Muscle layer of colon (tissue), 2 donors: ENCODE measurements around the gene ATIC.

ENCODE experiments used
- H3K27ac ChIP-seq: one replicate; pipeline ENCODE4 v1.7.0; 2013; ENCODE audit warnings: low read depth, mild to moderate bottlenecking, low read length, moderate library complexity
- H3K27me3 ChIP-seq, 2 donors: one replicate each; pipeline ENCODE4 v1.7.0; 2013; ENCODE audit warnings: low read length in 2 of 2, mild to moderate bottlenecking in 2 of 2; ENCODE audit not compliant: insufficient read depth in 2 of 2, control insufficient read depth in 1 of 2
- H3K36me3 ChIP-seq: one replicate; pipeline ENCODE4 v1.7.0; 2013; ENCODE audit warnings: mild to moderate bottlenecking, low read length; ENCODE audit not compliant: insufficient read depth
- H3K4me1 ChIP-seq: one replicate; pipeline ENCODE4 v1.7.0; 2013; ENCODE audit warnings: mild to moderate bottlenecking, low read length; ENCODE audit not compliant: insufficient read depth
- H3K4me3 ChIP-seq, 2 donors: one replicate each; pipeline ENCODE4 v1.7.0; 2013; ENCODE audit warnings: low read length in 2 of 2, low read depth in 1 of 2, mild to moderate bottlenecking in 1 of 2, moderate library complexity in 1 of 2
- H3K9ac ChIP-seq: one replicate; pipeline ENCODE4 v1.7.0; 2013; ENCODE audit warnings: low read length
- H3K9me3 ChIP-seq: one replicate; pipeline ENCODE4 v1.7.0; 2013; ENCODE audit warnings: mild to moderate bottlenecking, low read length
- donor health status: abdominal sarcoma.
- donor health status: Adenocarcinoma of cecum.

Gene ATIC

GRCh38 chr2:215316336-215316735 lies 4.5 kb downstream of the ATIC start:
- Histone ChIP-seq H3K9ac (no peak overlapping the region), H3K27me3 (no peaks in the 10 kb centered on the region), H3K36me3 (peaks cover 14% of the 10 kb centered on the region), H3K9me3 (no peaks in the 10 kb centered on the region), H3K4me3 (no peak overlapping the region), H3K4me1 (peaks cover 4% of the 10 kb centered on the region), H3K27ac (no peak overlapping the region)

DNA sequence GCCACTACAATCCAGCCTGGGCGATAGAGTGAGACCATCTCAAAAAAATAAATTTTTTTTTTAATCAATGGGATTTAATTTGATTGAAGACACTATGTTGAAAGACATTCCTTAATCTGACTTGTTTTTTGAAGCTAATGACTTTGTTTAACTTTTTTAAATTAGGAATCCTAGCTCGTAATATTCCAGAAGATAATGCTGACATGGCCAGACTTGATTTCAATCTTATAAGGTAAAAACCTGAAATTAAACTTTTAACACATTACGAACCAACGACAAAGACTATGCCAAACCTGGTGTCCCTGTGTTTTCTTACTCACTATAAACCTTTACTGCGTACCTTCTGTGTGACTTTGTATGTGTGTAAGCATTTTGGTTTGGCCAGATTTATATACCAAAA lies 7.6 kb downstream of the ATIC start:
- Histone ChIP-seq H3K36me3 (peaks cover 15% of the 10 kb centered on the region), H3K4me1 (peaks cover 3% of the 10 kb centered on the region), H3K9me3 (no peaks in the 10 kb centered on the region), H3K27ac (no peak overlapping the region), H3K27me3 (no peaks in the 10 kb centered on the region), H3K4me3 (no peak overlapping the region), H3K9ac (no peak overlapping the region)

- peaks cover 9% of the 10 kb centered on the region for H3K4me1 ChIP-seq
- H3K36me3 ChIP-seq, result peaks cover 15% of the 10 kb centered on the region
- no peaks in the 10 kb centered on the region for H3K27me3 ChIP-seq
- H3K9me3 ChIP-seq, result no peaks in the 10 kb centered on the region
- no peak overlapping the region for H3K4me3 ChIP-seq
- H3K9ac ChIP-seq, result no peak overlapping the region
- no peak overlapping the region for H3K27ac ChIP-seq
Measured at GRCh38 chr2:215320102-215320501, 8.2 kb downstream of the ATIC start.

DNA sequence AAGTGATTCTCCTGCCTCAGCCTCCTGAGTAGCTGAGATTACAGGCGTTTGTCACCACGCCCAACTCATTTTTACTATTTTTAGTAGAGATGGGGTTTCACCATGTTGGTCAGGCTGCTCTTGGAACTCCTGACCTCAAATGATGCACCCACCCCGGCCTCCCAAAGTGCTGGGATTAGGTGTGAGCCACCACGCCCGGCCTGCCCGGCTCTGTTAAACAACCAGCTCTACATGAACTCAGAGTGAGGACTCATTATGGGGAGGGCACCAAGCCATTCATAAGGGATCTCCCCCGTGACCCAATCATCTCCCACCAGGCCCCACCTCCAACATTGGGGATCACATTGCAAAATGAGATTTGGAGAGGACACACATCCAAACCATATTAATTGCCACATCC lies 8.8 kb downstream of the ATIC start:
- Histone ChIP-seq H3K9ac (no peak overlapping the region), H3K4me1 (peaks cover 10% of the 10 kb centered on the region), H3K4me3 (no peak overlapping the region), H3K36me3 (peaks cover 15% of the 10 kb centered on the region), H3K27ac (no peak overlapping the region), H3K27me3 (no peaks in the 10 kb centered on the region), H3K9me3 (no peaks in the 10 kb centered on the region)

DNA sequence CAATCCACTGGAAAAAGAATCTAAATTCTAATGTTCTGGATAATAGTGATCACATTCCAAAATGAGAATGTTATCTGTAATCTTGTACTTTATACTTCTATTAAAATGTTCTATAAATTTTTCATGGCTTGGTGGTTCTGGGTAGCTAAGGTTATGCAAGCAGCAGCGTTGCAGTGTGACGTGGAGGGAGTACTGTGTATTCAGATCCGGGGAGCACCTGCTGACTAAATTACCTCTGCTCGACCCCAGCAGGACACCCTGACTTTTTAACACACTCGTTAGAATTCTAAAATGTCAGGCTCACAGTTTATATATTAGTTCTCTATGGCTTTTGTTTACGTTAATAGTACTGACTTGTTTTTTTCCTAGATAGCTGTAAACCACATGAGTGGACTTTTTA lies 13.0 kb downstream of the ATIC start:
- H3K27ac ChIP-seq, result no peak overlapping the region
- H3K4me1 ChIP-seq, result peaks cover 10% of the 10 kb centered on the region
- no peak overlapping the region for H3K9ac ChIP-seq
- no peaks in the 10 kb centered on the region for H3K9me3 ChIP-seq
- no peaks in the 10 kb centered on the region for H3K27me3 ChIP-seq
- H3K36me3 ChIP-seq, result peaks cover 33% of the 10 kb centered on the region
- H3K4me3 ChIP-seq, result no peak overlapping the region

DNA sequence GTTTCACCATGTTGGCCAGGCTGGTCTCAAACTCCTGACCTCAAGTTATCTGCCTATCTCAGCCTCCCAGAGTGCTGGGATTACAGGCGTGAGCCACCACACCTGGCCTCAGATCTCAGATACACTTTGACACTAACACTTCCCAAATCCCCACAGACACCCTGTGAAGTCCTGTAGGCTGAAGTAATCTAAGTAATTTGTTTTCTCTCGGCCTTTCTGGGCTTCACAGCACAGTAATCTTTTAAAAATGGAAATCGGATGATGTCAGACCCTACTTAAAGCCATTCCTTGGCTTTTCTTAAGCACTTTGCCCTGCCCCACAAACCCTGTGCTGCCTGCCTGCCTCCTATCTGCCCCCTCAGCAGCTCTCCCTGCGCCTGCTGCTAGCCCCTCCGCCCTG lies 16.2 kb downstream of the ATIC start:
- Histone ChIP-seq H3K9me3 (no peaks in the 10 kb centered on the region), H3K4me1 (peaks cover 10% of the 10 kb centered on the region), H3K36me3 (peaks cover 31% of the 10 kb centered on the region), H3K27ac (no peak overlapping the region), H3K9ac (no peak overlapping the region), H3K4me3 (no peak overlapping the region), H3K27me3 (no peaks in the 10 kb centered on the region)

DNA sequence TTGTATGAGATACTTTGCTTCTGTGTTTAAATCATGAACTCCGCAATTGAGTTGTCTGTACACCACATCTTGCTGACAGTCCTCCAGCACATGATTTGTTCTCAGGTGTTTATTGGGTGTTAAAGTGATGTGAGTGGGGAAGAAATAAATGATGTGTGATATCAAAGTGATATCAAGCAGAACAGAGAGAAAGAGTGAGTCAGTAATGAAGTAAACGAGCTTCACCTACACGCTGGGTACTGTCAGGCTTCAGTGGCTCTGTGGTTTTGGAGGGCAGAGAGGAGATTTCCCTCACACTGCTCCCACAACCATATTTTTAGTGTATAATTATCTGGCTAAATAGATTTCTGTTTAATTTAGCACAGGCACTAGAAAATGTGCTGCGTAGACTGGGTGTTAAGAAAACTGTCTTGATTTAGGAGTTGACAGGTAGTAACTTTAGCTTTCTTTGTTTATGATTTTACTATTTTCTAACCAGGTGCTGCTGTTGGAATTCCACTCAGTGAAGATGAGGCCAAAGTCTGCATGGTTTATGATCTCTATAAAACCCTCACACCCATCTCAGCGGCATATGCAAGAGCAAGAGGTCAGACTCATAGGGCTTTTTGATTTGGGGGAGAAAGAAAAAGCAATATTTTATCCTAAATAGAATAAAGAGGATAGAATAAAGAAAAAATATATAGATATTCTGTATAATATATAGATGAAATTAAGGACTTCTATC lies 21.2 kb downstream of the ATIC start:
- Histone ChIP-seq H3K36me3 (peaks cover 33% of the 10 kb centered on the region), H3K9ac (no peak overlapping the region), H3K4me1 (no peaks in the 10 kb centered on the region), H3K4me3 (no peak overlapping the region), H3K27me3 (no peaks in the 10 kb centered on the region), H3K27ac (no peak overlapping the region), H3K9me3 (no peaks in the 10 kb centered on the region)

DNA sequence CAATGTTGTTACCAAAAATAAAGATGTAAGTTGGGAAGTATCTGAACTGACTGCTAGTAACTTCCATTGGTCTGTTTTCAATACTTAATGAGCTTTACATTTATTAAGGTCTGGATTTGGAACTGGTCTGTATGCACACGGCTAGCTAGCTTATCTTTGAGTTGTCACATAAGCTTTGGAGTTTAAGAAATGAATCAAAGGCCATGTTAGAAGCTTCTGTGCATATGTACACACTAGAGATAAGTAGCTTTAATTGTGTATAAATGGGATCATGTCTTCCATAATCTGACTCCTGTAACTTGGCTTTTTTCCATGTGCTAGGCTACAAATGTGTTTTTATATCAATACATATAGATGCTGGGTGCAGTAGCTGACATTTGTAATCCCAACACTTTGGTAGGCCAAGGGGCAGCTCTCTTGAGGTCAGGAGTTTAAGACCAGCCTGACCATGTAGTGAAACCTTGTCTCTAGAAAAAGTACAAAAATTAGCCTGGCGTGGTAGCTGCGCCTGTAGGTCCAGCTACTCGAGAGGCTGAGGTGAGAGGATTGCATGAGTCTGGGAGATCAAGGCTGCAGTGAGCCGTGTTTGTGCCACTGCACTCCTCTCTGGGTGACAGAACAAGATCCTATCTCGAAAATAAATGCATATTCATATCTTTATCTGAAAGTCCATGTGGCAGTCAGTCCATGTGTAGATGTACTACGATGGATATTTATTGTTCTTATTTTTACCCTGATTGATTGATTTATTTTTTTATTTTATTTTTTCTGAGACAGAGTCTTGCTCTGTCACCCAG lies 27.2 kb downstream of the ATIC start:
- Histone ChIP-seq H3K27ac (no peak overlapping the region), H3K9ac (no peak overlapping the region), H3K9me3 (no peaks in the 10 kb centered on the region), H3K4me3 (no peak overlapping the region), H3K4me1 (no peaks in the 10 kb centered on the region), H3K27me3 (no peaks in the 10 kb centered on the region), H3K36me3 (peaks cover 42% of the 10 kb centered on the region)

GRCh38 chr2:215347878-215348277 lies 36.0 kb downstream of the ATIC start:
- H3K9ac ChIP-seq, result no peak overlapping the region
- H3K4me3 ChIP-seq, result no peak overlapping the region
- no peak overlapping the region for H3K27ac ChIP-seq
- no peaks in the 10 kb centered on the region for H3K9me3 ChIP-seq
- H3K36me3 ChIP-seq, result peaks cover 45% of the 10 kb centered on the region
- no peaks in the 10 kb centered on the region for H3K27me3 ChIP-seq
- H3K4me1 ChIP-seq, result no peaks in the 10 kb centered on the region

DNA sequence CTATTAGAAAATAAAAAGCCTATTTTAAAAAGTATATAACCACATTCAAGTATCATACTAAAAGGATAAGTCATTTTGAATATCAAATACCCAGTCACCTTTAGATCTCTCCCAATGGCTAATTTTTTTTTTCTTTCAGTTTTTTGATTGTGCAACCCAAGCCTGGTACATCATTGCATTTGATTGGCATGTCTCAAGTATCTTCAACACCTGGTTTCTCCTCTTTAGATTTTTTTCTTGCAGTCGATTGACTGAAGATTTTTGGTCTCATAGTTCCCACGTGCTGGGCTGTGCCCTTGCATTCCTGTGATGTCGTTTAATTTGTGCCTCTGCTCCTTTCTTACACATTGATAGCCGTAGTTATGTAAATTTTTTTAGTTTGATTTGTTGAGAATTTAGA lies 40.7 kb downstream of the ATIC start:
- no peak overlapping the region for H3K27ac ChIP-seq
- no peak overlapping the region for H3K4me3 ChIP-seq
- H3K27me3 ChIP-seq, result no peaks in the 10 kb centered on the region
- H3K9ac ChIP-seq, result no peak overlapping the region
- no peaks in the 10 kb centered on the region for H3K4me1 ChIP-seq
- H3K36me3 ChIP-seq, result peaks cover 14% of the 10 kb centered on the region
- H3K9me3 ChIP-seq, result no peaks in the 10 kb centered on the region

- H3K36me3 ChIP-seq, result peaks cover 2% of the 10 kb centered on the region
- no peak overlapping the region for H3K4me3 ChIP-seq
- no peak overlapping the region for H3K9ac ChIP-seq
- no peaks in the 10 kb centered on the region for H3K4me1 ChIP-seq
- no peaks in the 10 kb centered on the region for H3K27me3 ChIP-seq
- H3K27ac ChIP-seq, result no peak overlapping the region
- H3K9me3 ChIP-seq, result no peaks in the 10 kb centered on the region
Measured at GRCh38 chr2:215354771-215355695, 43.2 kb downstream of the ATIC start.
